ENCODE measurements around the gene NUDT5.

Gene NUDT5

GRCh38 chr10:12129222-12130111 lies 66.2 kb downstream of the NUDT5 start, which contains the start of gene SEC61A2:
Gene SEC61A2 (plus strand): TSS chr10:12129677. CDS start chr10:12129788, 111 bp downstream.
- Histone ChIP-seq H3K27ac (peak within 1 kb of the TSS; percentile 88), H3K4me1 (ENCODE audit: control insufficient read depth in 1 of 2, insufficient read depth in 1 of 2, low read depth in 1 of 2, low read length in 1 of 2) (peaks cover 13 to 14% of the 10 kb centered on the region in 2 experiments), H3K4me3 (ENCODE audit: low read depth in 1 of 2, low read length in 1 of 2) (peak within 1 kb of the TSS; percentile 84), H3K9me3 (no peaks in the 10 kb centered on the region), H3K36me3 (peaks cover 8% of the 10 kb centered on the region), H3K27me3 (peaks cover 14% of the 10 kb centered on the region)
- peak; percentile 58 for TF ChIP-seq CTCF (IDR thresholded peaks at IDR 0.05)

- Histone ChIP-seq H3K4me3 (ENCODE audit: low read depth in 1 of 2, low read length in 1 of 2) (no peak overlapping the region), H3K36me3 (peaks cover 76% of the 10 kb centered on the region), H3K4me1 (ENCODE audit: control insufficient read depth in 1 of 2, insufficient read depth in 1 of 2, low read depth in 1 of 2, low read length in 1 of 2) (no peaks in the 10 kb centered on the region), H3K27ac (no peak overlapping the region), H3K9me3 (no peaks in the 10 kb centered on the region), H3K27me3 (no peaks in the 10 kb centered on the region)
- no peak for TF ChIP-seq CTCF (IDR thresholded peaks at IDR 0.05)
Measured at GRCh38 chr10:12121673-12122072, 74.0 kb downstream of the NUDT5 start.

Measured in neutrophil (primary cell).